H4 (cell line): ENCODE data around the gene COX17. TPM values are rescaled to one million over a fixed set of nuclear protein-coding genes. Genes with fewer than 3 reads are reported as not detected.
A peak's percentile ranks its signal among the peaks of the same experiment; 100 is the strongest.
"Not testable (repeated sequence)": the region's sequence is repeated elsewhere in the genome, so short reads cannot be mapped to it uniquely, and the experiment has no call there.

Experiments used
- DNase-seq: peaks from one replicate; pipeline ENCODE4 v3.0.0-alpha.2; 2015; ENCODE audit warnings: low spot score
- total RNA-seq: library from RNA; depleted of rRNA; stranded (reverse); fragments of >200 nt; shearing (Covaris generic); gene quantifications from 2 replicates; pipeline ENCODE4 v1.2.3, GENCODE V29; 2014; rRNA removed

Gene COX17
- 90.9 and 100 TPM in 2 replicates for total RNA-seq

- DNase-seq: peak; percentile 98
Observed at GRCh38 chr3:119676771-119677640, at the start of gene COX17. TSS of gene COX17 (minus strand) at chr3:119677406. CDS start at chr3:119677310, 96 bp downstream.

- DNase-seq: no peak
Observed at GRCh38 chr3:119726909-119727308, 49.7 kb upstream of the COX17 start.

DNA sequence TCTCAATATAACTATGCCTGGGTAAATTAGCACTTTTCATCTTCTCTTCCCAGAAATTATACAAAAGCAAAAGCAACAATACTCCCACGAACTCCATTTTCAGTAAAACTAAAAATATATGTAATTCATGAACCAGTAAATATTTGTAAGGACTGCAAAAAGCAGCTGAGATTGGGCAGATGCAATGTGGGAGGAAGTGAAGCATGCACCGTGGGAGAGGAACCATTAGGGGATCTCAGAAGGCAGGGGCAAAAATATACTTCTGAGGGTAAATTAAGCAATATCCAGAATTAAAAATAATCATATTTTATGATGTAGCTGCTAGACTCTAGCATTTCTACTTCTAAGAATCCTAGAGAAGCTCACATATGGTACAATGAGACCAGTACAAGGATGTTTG is 45.8 kb upstream of the COX17 start:
- no peak for DNase-seq

DNA sequence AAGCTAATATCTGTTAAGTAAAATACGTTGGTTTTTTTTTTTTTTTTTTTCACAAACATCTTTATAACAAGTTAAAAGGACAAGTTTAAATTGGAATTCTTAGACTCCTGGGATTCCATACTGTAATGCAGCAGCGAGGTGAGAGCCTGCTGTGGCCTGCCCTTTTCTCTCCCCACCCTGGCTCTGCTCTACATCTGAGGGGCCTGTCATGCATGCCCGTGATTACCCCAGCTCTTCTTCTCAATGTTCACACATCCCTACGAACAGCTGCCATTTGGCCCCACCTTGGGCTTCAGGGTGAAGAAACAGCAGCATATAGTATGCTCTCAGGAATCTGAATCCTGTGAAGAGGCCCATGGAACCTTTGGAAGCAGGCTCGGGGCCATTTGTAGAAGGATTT is 40.3 kb upstream of the COX17 start:
- no peak for DNase-seq

DNA sequence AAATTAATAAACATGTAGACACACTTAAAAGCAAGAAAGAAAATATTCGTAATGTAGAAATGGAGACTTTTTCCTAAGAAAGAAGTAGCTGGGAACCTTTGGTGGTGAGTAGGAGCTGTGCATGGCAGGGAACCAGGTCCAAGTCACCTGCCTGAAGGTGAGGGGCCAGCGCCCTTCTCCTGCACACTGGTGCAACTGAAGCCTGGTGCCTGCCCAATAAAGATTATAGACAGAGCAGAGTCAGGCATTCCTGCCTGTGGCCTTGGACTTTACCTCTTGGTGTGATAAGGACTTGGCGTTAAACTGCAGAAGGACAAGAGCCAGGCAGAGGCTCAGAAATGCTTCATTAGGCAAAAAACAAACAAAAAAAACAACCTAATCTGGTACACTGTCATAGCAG is 39.8 kb upstream of the COX17 start:
- DNase-seq: no peak

GRCh38 chr3:119715105-119715504 is 37.9 kb upstream of the COX17 start:
- DNase-seq: no peak

GRCh38 chr3:119703820-119704531 is 26.8 kb upstream of the COX17 start:
- DNase-seq: no peak

DNA sequence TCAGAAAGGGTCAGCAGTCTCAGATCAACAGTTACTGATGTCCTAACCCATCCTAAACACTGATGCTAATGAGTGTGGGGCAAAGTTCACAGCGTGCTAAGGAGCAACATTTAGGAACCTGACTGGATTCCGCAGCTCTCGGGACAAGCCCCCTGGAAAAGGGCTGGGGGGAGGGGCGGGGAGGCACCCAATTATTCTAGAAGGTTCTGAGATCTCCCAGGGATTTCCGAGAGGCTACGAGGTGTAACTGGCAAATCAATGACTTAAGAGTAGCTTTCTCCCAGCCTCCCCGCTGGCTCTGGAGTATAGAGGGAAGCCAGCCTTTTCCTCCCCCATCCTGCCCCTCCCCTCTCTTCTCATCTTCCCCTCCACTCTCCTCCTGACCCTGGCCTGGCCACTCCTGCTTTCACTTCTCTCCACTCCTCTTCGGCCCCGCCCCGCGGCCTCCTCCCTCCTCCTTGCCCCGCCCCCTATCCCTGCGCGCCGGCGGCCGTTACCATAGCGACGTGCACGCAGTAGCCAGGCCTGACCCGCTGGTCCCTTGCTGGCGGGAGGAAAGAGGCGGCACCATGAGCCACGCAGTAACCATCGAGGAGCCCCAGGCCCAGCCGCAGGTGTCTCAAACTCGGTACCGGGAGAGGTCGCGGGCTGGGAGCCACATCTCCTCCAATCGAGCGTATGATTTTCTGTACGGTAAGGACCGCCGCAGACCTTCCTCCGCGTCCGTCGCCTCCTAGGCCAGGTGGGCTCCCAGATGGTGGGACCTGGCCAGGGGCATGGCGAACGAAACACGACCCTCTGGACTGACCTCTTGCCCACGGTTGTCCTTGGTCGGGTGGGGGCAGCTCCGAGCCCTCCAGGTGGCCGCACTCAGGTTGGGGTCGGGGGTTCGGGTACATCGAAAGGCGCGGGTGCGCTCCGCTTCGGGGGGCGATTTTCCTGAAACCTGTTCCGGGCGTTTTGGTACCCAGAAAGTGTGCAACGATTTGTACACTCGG is 25.6 kb upstream of the COX17 start, which contains the start of gene CFAP91:
Gene CFAP91 (plus strand): TSS at position 493 of the 998 bp plus-strand sequence. CDS start 77 bp downstream, at position 570.
- DNase-seq: peak; percentile 94

DNA sequence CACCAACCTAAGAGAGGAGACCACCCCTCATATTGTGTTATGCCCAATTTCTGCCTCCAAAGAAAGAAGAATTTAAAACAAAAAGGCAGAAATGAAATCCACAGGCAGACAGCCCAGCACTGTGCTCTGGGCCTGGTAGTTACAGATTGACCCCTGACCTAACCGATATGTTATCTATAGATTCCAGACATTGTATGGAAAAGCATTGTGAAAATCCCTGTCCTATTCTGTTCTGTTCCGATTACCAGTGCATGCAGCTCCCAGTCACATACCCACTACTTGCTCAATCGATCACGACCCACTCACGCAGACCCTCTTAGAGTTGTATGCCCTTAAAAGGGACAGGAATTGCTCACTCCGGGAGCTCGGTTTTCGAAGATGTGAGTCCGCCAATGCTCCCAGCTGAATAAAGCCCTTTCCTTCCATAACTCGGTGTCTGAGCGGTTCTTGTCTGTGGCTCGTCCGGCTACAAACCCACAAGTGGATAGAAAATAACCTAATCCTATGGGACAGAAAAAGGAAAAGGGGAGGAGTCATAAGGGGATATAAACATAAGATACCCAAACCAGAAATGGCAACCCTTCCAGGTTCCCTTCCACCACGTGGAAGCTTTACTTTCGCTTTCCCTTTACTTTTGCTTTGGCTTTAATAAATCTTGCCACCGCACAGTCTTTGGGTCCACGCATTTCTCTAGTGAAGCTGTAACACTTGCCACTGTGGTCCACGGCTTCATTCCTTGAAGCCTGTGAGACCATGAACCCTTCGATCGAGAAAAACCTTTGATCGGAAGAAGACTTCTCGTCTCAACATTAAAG is 23.9 kb upstream of the COX17 start:
- no peak for DNase-seq

DNA sequence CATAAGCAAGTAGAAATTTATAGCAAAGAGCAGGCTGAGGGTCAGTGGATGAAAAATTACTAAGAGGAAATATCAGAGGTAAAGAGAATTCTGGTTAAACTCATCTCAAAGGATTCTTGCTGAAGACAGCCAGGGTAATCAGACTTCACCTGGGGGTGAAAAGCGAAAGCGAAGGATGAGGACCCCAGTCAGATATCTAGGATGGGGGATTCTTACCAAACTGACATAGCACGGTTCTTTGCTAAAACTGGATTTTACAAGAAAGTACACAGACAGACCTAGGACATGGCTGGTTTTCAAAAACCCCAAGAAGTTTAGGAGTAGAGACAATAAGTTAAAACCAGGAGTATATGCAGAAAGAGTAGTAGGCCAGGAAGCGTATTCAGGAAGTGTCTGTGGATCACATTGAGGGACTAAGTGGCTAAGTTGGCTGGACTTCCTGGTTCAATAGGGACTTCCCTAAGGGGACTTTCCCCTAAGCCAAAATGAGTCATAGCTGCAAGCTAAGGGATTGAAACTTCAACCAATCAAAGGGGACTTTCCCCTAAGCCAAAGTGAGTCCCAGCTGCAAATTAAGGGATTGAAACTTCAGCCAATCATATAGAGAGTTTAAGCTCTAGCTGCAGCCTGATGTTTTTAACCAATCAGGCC is 23.2 kb upstream of the COX17 start:
- peak; percentile 42 for DNase-seq

DNA sequence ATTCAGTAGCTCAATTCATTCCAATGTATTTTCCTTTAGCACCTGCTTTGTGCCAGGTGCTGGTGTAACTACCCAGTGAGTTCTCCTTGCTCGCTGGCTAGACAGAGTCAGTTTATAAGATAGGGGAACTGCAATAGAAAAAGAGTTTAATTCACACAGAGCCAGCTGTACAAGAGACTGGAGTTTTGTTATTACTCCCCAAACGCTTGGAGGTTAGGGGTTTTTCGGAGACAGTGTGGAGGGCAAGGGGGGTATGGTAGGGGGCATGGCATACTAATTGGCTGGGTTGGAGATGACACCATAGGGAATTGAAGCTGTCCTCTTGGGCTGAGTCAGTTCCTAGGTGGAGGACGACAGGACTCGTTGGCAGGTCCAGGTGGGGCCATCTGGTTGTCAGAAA is 20.2 kb upstream of the COX17 start:
- no peak for DNase-seq

DNA sequence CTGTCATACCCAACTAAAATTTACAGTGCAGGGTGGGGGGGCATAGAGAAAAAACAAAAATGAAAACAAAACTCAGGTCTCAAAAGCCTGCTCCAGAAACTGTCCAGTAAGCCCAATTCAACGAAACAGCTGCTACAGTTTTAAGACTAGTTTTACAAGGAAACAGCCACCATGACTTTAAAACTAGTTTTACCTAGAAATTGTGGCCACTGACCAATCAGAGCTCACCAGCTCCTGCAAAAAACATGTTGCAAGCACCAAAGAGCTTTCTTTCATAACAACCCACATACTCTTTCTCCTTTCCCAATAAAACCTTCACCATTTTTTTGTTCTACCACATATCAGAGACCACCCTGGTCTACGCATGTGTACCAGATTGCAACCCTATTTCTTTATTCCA is 18.3 kb upstream of the COX17 start:
- peak; percentile 67 for DNase-seq

DNA sequence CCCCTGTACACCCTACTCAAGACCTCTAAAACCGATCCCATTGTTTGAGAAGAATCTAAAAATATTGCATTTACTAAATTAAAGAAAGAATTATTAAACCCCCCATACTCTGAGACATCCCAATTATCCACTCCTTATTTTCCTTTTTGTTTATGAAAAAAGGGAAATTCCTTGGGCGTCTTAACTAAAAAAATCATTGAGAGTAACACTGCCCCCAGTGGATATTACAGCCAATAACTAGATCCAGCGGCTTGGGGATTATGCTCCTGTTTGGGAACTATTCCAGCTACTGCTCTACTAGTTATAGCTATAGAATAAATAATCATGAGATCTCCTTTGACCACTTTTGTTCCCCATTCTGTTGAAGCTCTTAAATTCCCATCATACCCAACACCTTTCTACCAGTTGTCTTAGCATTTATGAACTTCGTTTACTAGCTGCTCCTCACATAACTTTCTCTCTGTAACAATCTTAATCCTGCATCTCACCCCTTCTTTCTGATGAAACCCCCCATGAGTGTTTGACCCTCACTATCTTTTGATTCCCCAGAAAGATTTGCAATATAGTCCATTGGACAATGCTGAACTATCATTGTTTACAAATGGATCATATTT is 12.9 kb upstream of the COX17 start:
- peak; percentile 36 for DNase-seq

DNA sequence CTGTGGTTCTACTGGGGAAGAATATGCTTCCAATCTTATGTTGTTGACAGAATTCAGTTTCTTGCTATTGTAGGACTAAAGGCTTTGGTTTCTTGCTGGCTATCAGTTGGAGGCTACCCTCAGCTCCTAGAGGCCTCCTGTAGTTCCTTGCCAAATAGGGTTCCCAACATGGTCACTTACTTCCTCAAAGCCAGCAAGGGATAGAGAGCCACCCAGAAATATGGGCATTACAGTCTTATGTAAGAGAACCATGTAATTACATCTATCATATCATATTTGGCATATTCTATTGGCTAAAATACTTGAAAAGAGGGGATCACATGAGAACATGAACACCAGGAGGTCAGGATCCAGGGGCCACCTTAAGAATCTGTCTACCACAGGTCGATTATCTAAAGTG is 6.2 kb upstream of the COX17 start:
- no peak for DNase-seq

DNA sequence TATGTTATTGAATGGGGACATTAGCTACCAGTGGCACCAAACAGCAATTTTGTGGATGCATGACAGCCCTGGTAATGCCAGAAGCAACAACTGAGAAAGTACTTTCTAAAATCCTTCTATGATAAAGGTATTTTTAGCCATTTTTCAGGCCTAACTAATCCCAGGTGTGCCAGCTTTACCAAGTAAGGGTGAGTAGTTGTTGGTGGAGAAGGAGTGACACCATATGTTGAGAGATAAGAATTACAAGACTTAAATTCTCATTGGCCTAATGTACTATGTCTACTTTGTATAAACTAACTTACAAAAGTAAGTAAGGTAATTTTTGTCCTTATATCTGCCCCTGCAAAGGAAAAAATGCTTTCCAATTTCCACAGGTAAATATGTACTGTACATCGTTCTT is 4.1 kb upstream of the COX17 start:
- peak; percentile 51 for DNase-seq

DNA sequence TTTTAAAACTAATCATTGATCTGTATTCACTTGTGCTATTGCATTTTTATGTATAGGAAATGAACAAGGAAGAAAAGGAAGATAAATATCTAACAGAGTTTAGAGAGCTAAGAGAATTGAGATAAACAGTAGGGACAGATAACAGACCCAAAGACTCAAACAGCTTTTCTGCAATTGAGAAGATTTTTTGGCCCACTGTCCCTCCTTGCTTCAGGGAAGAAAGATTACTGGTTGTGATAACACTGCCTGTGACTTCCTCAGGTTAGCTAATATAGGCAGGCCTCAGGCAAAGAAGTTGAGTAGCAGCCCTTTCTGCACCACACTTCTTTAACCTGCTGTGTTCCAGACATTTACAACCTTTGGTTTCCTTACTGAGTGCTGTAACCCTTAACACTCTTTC is 2.7 kb upstream of the COX17 start:
- DNase-seq: no peak

DNA sequence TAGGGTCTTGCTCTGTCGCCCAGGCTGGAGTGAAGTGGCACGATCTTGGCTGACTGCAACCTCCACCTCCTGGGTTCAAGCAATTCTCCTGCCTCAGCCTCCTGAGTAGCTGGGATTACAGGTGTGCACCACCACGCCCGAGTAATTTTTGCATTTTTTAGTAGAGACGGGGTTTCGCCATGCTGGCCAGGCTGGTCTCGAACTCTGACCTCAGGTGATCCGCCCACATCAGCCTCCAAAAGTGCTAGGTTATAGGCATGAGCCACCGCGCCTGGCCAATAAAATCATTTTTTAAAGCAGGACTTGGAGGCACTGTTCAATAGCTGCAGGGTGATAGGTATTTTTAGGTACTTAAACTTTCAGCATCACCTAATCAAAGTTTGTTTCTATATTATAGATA is 1.0 kb upstream of the COX17 start:
- DNase-seq: not testable (repeated sequence)

GRCh38 chr3:119677641-119677934 is 382 bp upstream of the COX17 start:
- DNase-seq: no peak

DNA sequence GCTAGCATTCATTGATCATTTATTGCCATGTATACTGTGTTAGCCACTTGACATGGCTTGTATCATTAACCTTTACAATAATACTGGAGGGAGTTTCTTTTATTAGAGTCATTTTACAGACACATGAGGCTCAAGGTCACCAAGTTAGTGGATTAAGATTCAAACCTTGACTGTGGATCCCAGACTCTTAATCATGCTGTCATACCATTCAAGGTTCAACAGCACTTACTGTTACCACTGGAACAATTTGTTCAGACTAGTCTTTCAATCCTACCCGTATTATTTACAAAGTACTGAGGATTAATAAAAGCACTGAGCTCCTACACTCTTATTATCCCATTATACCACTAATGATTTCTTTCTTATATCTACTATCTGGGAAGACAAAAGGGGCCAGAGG is 1.2 kb downstream of the COX17 start:
- no peak for DNase-seq
